Measurements from ENCODE around the gene C3orf22. TPM values are rescaled to one million over a fixed set of nuclear protein-coding genes. Genes with fewer than 3 reads are reported as not detected.

Gene C3orf22
- total and polyA plus RNA-seq, 9 of the 15 experiments (the other 6 are each of a cell fraction or from before 2014, with no cell fraction given) = not detected

- ATAC-seq = no peak
- no peak overlapping the region for H3K4me3 ChIP-seq
- POLR2A ChIA-PET = interaction anchor here (0.7 kb wide), 1 partner anchor 108 kb away, joined by 3 read pairs; no protein-coding TSS in a partner anchor
- no peak overlapping the region for H3K9ac ChIP-seq (ENCODE audit: insufficient read depth in 1 of 2, low read depth in 2 of 2, low read length in 2 of 2)
- no peak overlapping the region for H3K27ac ChIP-seq (ENCODE audit: extremely low read depth, low read depth, low read length)
- intact Hi-C loops (cut with micrococcal nuclease) (no loop called here), in situ Hi-C loops (cut with MboI) (no loop called here)
- peaks cover 2 to 4% of the 10 kb centered on the region in 2 experiments; a peak in 2 of 5 replicates for H3K27me3 ChIP-seq (ENCODE audit: control insufficient read depth in 2 of 2, insufficient read depth in 2 of 2, low read length in 2 of 2)
- H3K36me3 ChIP-seq (ENCODE audit: control insufficient read depth, insufficient read depth, low read length) = no peaks in the 10 kb centered on the region
- no peak for DNase-seq (ENCODE audit: extremely low read depth in 1 of 4, low spot score in 3 of 4)
- H4K20me1 ChIP-seq (replicated peaks; ENCODE audit: control insufficient read depth, insufficient read depth, low read length) = no peaks in the 10 kb centered on the region
- 0% methylated on average over 2 of the region's 2 CpGs for WGBS (ENCODE audit: insufficient coverage, low coverage, missing lambda C conversion rate)
- no peaks in the 10 kb centered on the region for H3K9me3 ChIP-seq (replicated peaks; ENCODE audit: control insufficient read depth, insufficient read depth, low read depth, low read length)
- H2AFZ ChIP-seq (ENCODE audit: low read depth, low read length) = no peak overlapping the region
- no peaks in the 10 kb centered on the region for H3K79me2 ChIP-seq (ENCODE audit: control insufficient read depth, insufficient read depth, low read length)
- CTCF ChIA-PET (ENCODE audit: low intra/inter-chr PET ratio) = no interaction called here
- no peaks in the 10 kb centered on the region for H3K9me1 ChIP-seq (ENCODE audit: control insufficient read depth, insufficient read depth, low read length)
- no peak for FAIRE-seq
- no peaks in the 10 kb centered on the region for H3K4me1 ChIP-seq (replicated peaks in 1 of 2; ENCODE audit: control insufficient read depth in 2 of 2, insufficient read depth in 2 of 2, low read length in 2 of 2)
- no peak overlapping the region for H3K4me2 ChIP-seq (ENCODE audit: insufficient read depth, low read length)
- BruUV-seq (replicated peaks) = no TSS peak
- TF ChIP-seq ZNF589 (CRISPR knock-in tag; IDR thresholded peaks at IDR 0.05; ENCODE audit: low read depth) (no peak), MITF (IDR thresholded peaks at IDR 0.05) (no peak)
Observed at GRCh38 chr3:126562737-126563276, 4.1 kb upstream of the C3orf22 start.

GRCh38 chr3:126557761-126558160 lies 971 bp downstream of the C3orf22 start:
- CTCF ChIA-PET (ENCODE audit: low intra/inter-chr PET ratio) = no interaction called here
- no peak for FAIRE-seq
- in situ Hi-C loops (cut with MboI) = no loop called here
- TF ChIP-seq FOXK2 (conservative IDR thresholded peaks at IDR 0.05 in 1 of 2, IDR thresholded peaks at IDR 0.05 in 1 of 2; ENCODE audit: low read depth in 2 of 2) = no peak
- no peak for TF ChIP-seq SMARCE1 (IDR thresholded peaks at IDR 0.05)
- TF ChIP-seq ELF4 (CRISPR knock-in tag; IDR thresholded peaks at IDR 0.05) = no peak
- TF ChIP-seq SRF (CRISPR knock-in tag; IDR thresholded peaks at IDR 0.05) = no peak
- no peak for TF ChIP-seq ZHX1 (conservative IDR thresholded peaks at IDR 0.05; ENCODE audit: low read length)
- no peak for TF ChIP-seq BMI1 (IDR thresholded peaks at IDR 0.05; ENCODE audit: low read length)

More at GRCh38 chr3:126557761-126558160, 971 bp downstream of the C3orf22 start:
- H3K36me3 ChIP-seq (ENCODE audit: control insufficient read depth, insufficient read depth, low read length) = no peaks in the 10 kb centered on the region
- H3K4me1 ChIP-seq (replicated peaks in 1 of 2; ENCODE audit: control insufficient read depth in 2 of 2, insufficient read depth in 2 of 2, low read length in 2 of 2) = no peaks in the 10 kb centered on the region
- POLR2A ChIA-PET = interaction anchor here (0.6 kb wide), 1 partner anchor 20 kb away, joined by 4 read pairs; no protein-coding TSS in a partner anchor
- H2AFZ ChIP-seq (ENCODE audit: low read depth, low read length) = no peak overlapping the region
- DNase-seq (ENCODE audit: extremely low read depth in 1 of 4, low spot score in 3 of 4) (no peak), ATAC-seq (no peak)
- WGBS (ENCODE audit: insufficient coverage, low coverage, missing lambda C conversion rate) = 0% methylated on average over 5 of the region's 6 CpGs
- no peak overlapping the region for H3K4me3 ChIP-seq
- peaks cover 4 to 25% of the 10 kb centered on the region in 2 experiments; a peak in 2 of 5 replicates for H3K27me3 ChIP-seq (ENCODE audit: control insufficient read depth in 2 of 2, insufficient read depth in 2 of 2, low read length in 2 of 2)
- intact Hi-C loops (cut with micrococcal nuclease) = no loop called here
- no peak overlapping the region for H3K4me2 ChIP-seq (ENCODE audit: insufficient read depth, low read length)
- H4K20me1 ChIP-seq (replicated peaks; ENCODE audit: control insufficient read depth, insufficient read depth, low read length) = no peaks in the 10 kb centered on the region; the same call in 1 of the 2 replicates
- H3K9me3 ChIP-seq (replicated peaks; ENCODE audit: control insufficient read depth, insufficient read depth, low read depth, low read length) = no peaks in the 10 kb centered on the region
- H3K79me2 ChIP-seq (ENCODE audit: control insufficient read depth, insufficient read depth, low read length) = no peaks in the 10 kb centered on the region
- H3K27ac ChIP-seq (ENCODE audit: extremely low read depth, low read depth, low read length) = no peak overlapping the region
- no peak overlapping the region for H3K9ac ChIP-seq (ENCODE audit: insufficient read depth in 1 of 2, low read depth in 2 of 2, low read length in 2 of 2)
- H3K9me1 ChIP-seq (ENCODE audit: control insufficient read depth, insufficient read depth, low read length) = no peaks in the 10 kb centered on the region
- BruUV-seq (replicated peaks) = no TSS peak

Data from K562 (cell line).